Smooth muscle cell (in vitro differentiated cells): ENCODE measurements around the gene IPPK. TPM values are rescaled to one million over a fixed set of nuclear protein-coding genes. Genes with fewer than 3 reads are reported as not detected.
A peak's percentile ranks its signal among the peaks of the same experiment; 100 is the strongest.

Experiments
- DNase-seq: peaks from one replicate; lab custom pipeline; 2025; ENCODE audit not compliant: unreplicated experiment; lab: John Stamatoyannopoulos, UW
- H2AFZ ChIP-seq: fragments of 200-600 bp; sonication (generic); 2 replicates; pipeline ENCODE4 v1.6.0; 2016; ENCODE audit warnings: antibody characterized with exemption, low read depth, mild to moderate bottlenecking
- H3F3A ChIP-seq: fragments of 200-600 bp; sonication (generic); 2 replicates; pipeline ENCODE4 v1.6.0; 2017; ENCODE audit warnings: antibody characterized with exemption, low read depth
- H3K27ac ChIP-seq: fragments of 200-600 bp; sonication (generic); 2 replicates; pipeline ENCODE4 v1.5.1; 2016; ENCODE audit warnings: low read depth, mild to moderate bottlenecking
- H3K27me3 ChIP-seq: fragments of 200-600 bp; sonication (generic); 2 replicates; pipeline ENCODE4 v1.6.1; 2016; ENCODE audit warnings: low read depth, mild to moderate bottlenecking
- H3K36me3 ChIP-seq: fragments of 200-600 bp; sonication (generic); 2 replicates; pipeline ENCODE4 v1.5.1; 2016; ENCODE audit warnings: low read depth
- H3K4me1 ChIP-seq: fragments of 200-600 bp; sonication (generic); 2 replicates; pipeline ENCODE4 v1.5.1; 2016; ENCODE audit warnings: low read depth
- H3K4me2 ChIP-seq: fragments of 200-600 bp; sonication (generic); 2 replicates; pipeline ENCODE4 v1.6.0; 2016; ENCODE audit warnings: mild to moderate bottlenecking
- H3K4me3 ChIP-seq: fragments of 200-600 bp; sonication (generic); 2 replicates; pipeline ENCODE4 v1.5.1; 2016; ENCODE audit warnings: mild to moderate bottlenecking
- H3K79me2 ChIP-seq: fragments of 200-600 bp; sonication (generic); 2 replicates; pipeline ENCODE4 v1.6.0; 2016; ENCODE audit warnings: low read depth, mild to moderate bottlenecking
- H3K9ac ChIP-seq: fragments of 200-600 bp; sonication (generic); 2 replicates; pipeline ENCODE4 v1.6.0; 2016; ENCODE audit warnings: low read depth
- H3K9me3 ChIP-seq: fragments of 200-600 bp; sonication (generic); replicated peaks from 2 replicates; pipeline ENCODE4 v1.5.1; 2016; ENCODE audit warnings: low read depth
- H4K20me1 ChIP-seq: fragments of 200-600 bp; sonication (generic); 2 replicates; pipeline ENCODE4 v1.6.0; 2016; ENCODE audit warnings: low read depth
- WGBS: methylation state at CpG from one replicate; pipeline ENCODE4 v1.1.7; 2016; ENCODE audit warnings: low lambda C conversion rate; 5-methylcytosine and 5-hydroxymethylcytosine counted together
- polyA plus RNA-seq: library from polyadenylated mRNA; unstranded; fragments of >200 nt; fragmentation: Nextera tagmentation; extraction: Ambion mirVana; gene quantifications from 2 replicates; pipeline ENCODE4 v1.2.1, GENCODE V29; 2016
- total RNA-seq: library from RNA; depleted of rRNA; stranded (reverse); fragments of >200 nt; gene quantifications from 2 replicates; pipeline ENCODE4 v1.2.3, GENCODE V29; 2014
- TF ChIP-seq, protein P1 (sequence below): fragments of 200-600 bp; sonication (generic); IDR thresholded peaks from 2 replicates; pipeline ENCODE4 v1.5.1; 2017; ENCODE audit warnings: borderline replicate concordance, mild to moderate bottlenecking, antibody characterized with exemption; ENCODE audit not compliant: insufficient read depth, poor library complexity, severe bottlenecking

Gene IPPK
- total and polyA plus RNA-seq, 2 experiments from 2014 or later, result 9.4 to 22.1 TPM

- Histone ChIP-seq H2AFZ (no peak overlapping the region), H3K4me2 (peak overlapping the region; percentile 63), H3F3A (peaks cover 5% of the 10 kb centered on the region), H3K9me3 (no peaks in the 10 kb centered on the region), H3K27me3 (no peaks in the 10 kb centered on the region), H3K9ac (peak overlapping the region; percentile 34), H3K79me2 (no peaks in the 10 kb centered on the region), H3K4me3 (no peak overlapping the region), H3K27ac (peak overlapping the region; percentile 93), H3K4me1 (peaks cover 18% of the 10 kb centered on the region), H4K20me1 (no peaks in the 10 kb centered on the region), H3K36me3 (no peaks in the 10 kb centered on the region)
- DNase-seq, result no peak
- WGBS, result 78% methylated on average over 2 of the region's 2 CpGs
- TF ChIP-seq, protein P1, sequence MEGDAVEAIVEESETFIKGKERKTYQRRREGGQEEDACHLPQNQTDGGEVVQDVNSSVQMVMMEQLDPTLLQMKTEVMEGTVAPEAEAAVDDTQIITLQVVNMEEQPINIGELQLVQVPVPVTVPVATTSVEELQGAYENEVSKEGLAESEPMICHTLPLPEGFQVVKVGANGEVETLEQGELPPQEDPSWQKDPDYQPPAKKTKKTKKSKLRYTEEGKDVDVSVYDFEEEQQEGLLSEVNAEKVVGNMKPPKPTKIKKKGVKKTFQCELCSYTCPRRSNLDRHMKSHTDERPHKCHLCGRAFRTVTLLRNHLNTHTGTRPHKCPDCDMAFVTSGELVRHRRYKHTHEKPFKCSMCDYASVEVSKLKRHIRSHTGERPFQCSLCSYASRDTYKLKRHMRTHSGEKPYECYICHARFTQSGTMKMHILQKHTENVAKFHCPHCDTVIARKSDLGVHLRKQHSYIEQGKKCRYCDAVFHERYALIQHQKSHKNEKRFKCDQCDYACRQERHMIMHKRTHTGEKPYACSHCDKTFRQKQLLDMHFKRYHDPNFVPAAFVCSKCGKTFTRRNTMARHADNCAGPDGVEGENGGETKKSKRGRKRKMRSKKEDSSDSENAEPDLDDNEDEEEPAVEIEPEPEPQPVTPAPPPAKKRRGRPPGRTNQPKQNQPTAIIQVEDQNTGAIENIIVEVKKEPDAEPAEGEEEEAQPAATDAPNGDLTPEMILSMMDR, result no peak
These were observed 104.9 kb downstream of the IPPK start for GRCh38 chr9:92564982-92565381.

GRCh38 chr9:92564504-92564903 is 105.4 kb downstream of the IPPK start:
- no peak for DNase-seq
- TF ChIP-seq, protein P1, result no peak
- H3K9ac ChIP-seq, result peak overlapping the region; percentile 75
- peaks cover 5% of the 10 kb centered on the region for H3F3A ChIP-seq
- no peaks in the 10 kb centered on the region for H3K27me3 ChIP-seq
- H3K79me2 ChIP-seq, result no peaks in the 10 kb centered on the region
- H3K4me1 ChIP-seq, result peaks cover 18% of the 10 kb centered on the region
- no peaks in the 10 kb centered on the region for H4K20me1 ChIP-seq
- no peaks in the 10 kb centered on the region for H3K9me3 ChIP-seq
- H3K36me3 ChIP-seq, result no peaks in the 10 kb centered on the region
- peak overlapping the region; percentile 63 for H3K4me2 ChIP-seq
- H2AFZ ChIP-seq, result no peak overlapping the region
- H3K4me3 ChIP-seq, result no peak overlapping the region
- H3K27ac ChIP-seq, result peak overlapping the region; percentile 93

Other genes starting within 250 kb of the IPPK start
- gene OMD, start 245.7 kb downstream of the IPPK start, total RNA-seq, result not detected in 2 replicates
- gene OMD, start 245.7 kb downstream of the IPPK start, polyA plus RNA-seq, result 0.17 TPM in 1 of 2 replicates, not detected in the other
- gene ASPN, start 187.6 kb downstream of the IPPK start, total RNA-seq, result 17.0 and 42.9 TPM in 2 replicates
- gene ASPN, start 187.6 kb downstream of the IPPK start, polyA plus RNA-seq, result 9.1 and 30.0 TPM in 2 replicates
- 0.27 and 0.85 TPM in 2 replicates for gene ECM2, start 134.1 kb downstream of the IPPK start, total RNA-seq
- gene ECM2, start 134.1 kb downstream of the IPPK start, polyA plus RNA-seq, result 0.37 and 0.50 TPM in 2 replicates
- gene BICD2, start 94.7 kb upstream of the IPPK start, total RNA-seq, result 29.1 and 32.2 TPM in 2 replicates
- 27.5 and 28.1 TPM in 2 replicates for gene BICD2, start 94.7 kb upstream of the IPPK start, polyA plus RNA-seq
- gene ZNF484, start 207.9 kb upstream of the IPPK start, total RNA-seq, result 12.9 and 20.7 TPM in 2 replicates
- gene ZNF484, start 207.9 kb upstream of the IPPK start, polyA plus RNA-seq, result 2.3 and 3.7 TPM in 2 replicates